Epidermal melanocyte (primary cell): ENCODE results near the gene HEMGN.
"Not testable (repeated sequence)": the region's sequence is repeated elsewhere in the genome, so short reads cannot be mapped to it uniquely, and the experiment has no call there.

ENCODE experiments used
- DNase-seq: peaks from one replicate; pipeline ENCODE4 v3.0.0; 2011; ENCODE audit warnings: low spot score; ENCODE audit not compliant: insufficient read length

HEMGN gene

GRCh38 chr9:97966493-97966892 lies 28.5 kb upstream of the HEMGN start:
- DNase-seq = no peak

- DNase-seq = no peak
These were observed 26.9 kb upstream of the HEMGN start for GRCh38 chr9:97964901-97965300.

- no peak for DNase-seq
These were observed 25.3 kb upstream of the HEMGN start for GRCh38 chr9:97963232-97963631.

GRCh38 chr9:97962575-97962974 lies 24.6 kb upstream of the HEMGN start:
- DNase-seq = no peak

- DNase-seq = no peak
These were observed 24.2 kb upstream of the HEMGN start for GRCh38 chr9:97962136-97962535.

GRCh38 chr9:97961361-97961760 lies 23.4 kb upstream of the HEMGN start:
- no peak for DNase-seq

GRCh38 chr9:97960678-97961328 lies 22.8 kb upstream of the HEMGN start:
- DNase-seq = not testable (repeated sequence)

- no peak for DNase-seq
These were observed 21.6 kb upstream of the HEMGN start for GRCh38 chr9:97959585-97959984.

- no peak for DNase-seq
These were observed 21.0 kb upstream of the HEMGN start for GRCh38 chr9:97958812-97959511.

- no peak for DNase-seq
These were observed 18.4 kb upstream of the HEMGN start for GRCh38 chr9:97956331-97956730.

- peak; percentile 31 for DNase-seq
These were observed 16.6 kb upstream of the HEMGN start for GRCh38 chr9:97954550-97954989.

GRCh38 chr9:97950873-97951272 lies 12.9 kb upstream of the HEMGN start:
- DNase-seq = not testable (repeated sequence)

GRCh38 chr9:97947094-97947493 lies 9.1 kb upstream of the HEMGN start:
- DNase-seq = not testable (repeated sequence)

GRCh38 chr9:97945470-97945869 lies 7.5 kb upstream of the HEMGN start:
- not testable (repeated sequence) for DNase-seq

- DNase-seq = no peak
These were observed 6.6 kb upstream of the HEMGN start for GRCh38 chr9:97944612-97945011.

- no peak for DNase-seq
These were observed 5.4 kb upstream of the HEMGN start for GRCh38 chr9:97943308-97943855.

GRCh38 chr9:97941323-97941722 lies 3.4 kb upstream of the HEMGN start:
- DNase-seq = no peak

GRCh38 chr9:97940741-97941140 lies 2.8 kb upstream of the HEMGN start:
- no peak for DNase-seq

GRCh38 chr9:97940233-97940632 lies 2.3 kb upstream of the HEMGN start:
- DNase-seq = no peak

GRCh38 chr9:97936998-97937397 lies 974 bp downstream of the HEMGN start:
- no peak for DNase-seq

GRCh38 chr9:97935276-97935675 lies 2.7 kb downstream of the HEMGN start:
- no peak for DNase-seq

GRCh38 chr9:97934321-97935115 lies 3.5 kb downstream of the HEMGN start:
- no peak for DNase-seq
